ENCODE results near the gene IL18R1.

The IL18R1 gene

DNA sequence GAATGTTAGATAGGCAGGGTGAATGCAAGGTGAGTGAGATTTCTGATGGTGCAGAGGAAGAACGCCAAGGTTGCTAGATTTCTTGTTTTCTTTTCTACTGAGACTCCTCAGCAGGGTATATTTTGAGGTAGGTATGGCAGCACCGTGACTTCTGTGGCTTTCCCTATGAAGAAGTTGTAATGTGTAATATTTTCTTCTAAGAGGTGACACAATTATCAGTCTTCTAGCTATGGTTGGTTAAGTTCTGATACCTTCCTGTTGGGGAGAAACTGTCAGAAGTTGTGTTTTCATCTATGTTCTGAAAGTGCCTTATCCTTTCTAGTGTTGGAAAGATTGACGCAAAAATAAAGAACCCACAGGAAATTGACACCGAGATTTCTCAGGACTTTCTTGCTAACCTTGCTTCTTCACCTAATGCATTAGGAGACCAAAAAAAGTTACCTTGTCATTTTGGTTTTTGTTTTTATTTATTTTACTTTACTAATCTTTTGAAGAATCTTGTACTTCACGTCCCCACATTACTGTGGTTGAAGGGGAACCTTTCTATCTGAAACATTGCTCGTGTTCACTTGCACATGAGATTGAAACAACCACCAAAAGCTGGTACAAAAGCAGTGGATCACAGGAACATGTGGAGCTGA is 11.9 kb downstream of the IL18R1 start:
- TF ChIP-seq, protein P1, sequence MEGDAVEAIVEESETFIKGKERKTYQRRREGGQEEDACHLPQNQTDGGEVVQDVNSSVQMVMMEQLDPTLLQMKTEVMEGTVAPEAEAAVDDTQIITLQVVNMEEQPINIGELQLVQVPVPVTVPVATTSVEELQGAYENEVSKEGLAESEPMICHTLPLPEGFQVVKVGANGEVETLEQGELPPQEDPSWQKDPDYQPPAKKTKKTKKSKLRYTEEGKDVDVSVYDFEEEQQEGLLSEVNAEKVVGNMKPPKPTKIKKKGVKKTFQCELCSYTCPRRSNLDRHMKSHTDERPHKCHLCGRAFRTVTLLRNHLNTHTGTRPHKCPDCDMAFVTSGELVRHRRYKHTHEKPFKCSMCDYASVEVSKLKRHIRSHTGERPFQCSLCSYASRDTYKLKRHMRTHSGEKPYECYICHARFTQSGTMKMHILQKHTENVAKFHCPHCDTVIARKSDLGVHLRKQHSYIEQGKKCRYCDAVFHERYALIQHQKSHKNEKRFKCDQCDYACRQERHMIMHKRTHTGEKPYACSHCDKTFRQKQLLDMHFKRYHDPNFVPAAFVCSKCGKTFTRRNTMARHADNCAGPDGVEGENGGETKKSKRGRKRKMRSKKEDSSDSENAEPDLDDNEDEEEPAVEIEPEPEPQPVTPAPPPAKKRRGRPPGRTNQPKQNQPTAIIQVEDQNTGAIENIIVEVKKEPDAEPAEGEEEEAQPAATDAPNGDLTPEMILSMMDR (IDR thresholded peaks at IDR 0.05; ENCODE audit: control insufficient read depth, insufficient read depth, low read depth, low read length, missing control alignments): no peak
- DNase-seq (ENCODE audit: low read depth): no peak
- H3K4me3 ChIP-seq (ENCODE audit: control insufficient read depth, low read depth, low read length): no peak overlapping the region

- TF ChIP-seq, protein P1 (IDR thresholded peaks at IDR 0.05; ENCODE audit: control insufficient read depth, insufficient read depth, low read depth, low read length, missing control alignments): no peak
- no peak for DNase-seq (ENCODE audit: low read depth)
Measured at GRCh38 chr2:102368461-102369109, 13.0 kb downstream of the IL18R1 start.

DNA sequence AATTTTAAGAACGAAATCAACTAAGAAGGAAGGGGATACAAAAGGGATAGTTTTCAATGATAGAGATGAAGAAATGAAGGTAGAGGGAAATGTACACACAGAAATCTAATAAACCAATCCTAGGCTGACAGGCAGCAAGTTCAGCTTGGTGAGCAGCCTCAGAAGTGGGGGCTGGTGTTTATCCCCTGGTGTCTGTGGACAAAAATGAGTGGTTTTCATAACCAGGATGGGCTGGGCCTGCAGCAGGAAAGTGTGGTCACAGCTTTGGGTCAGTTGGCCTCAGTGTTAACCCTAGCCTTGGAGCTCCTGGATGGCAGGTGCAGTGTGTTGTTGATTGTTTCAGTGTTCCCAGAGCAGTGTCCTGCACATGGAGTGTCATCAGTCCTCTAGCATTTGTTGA is 14.3 kb downstream of the IL18R1 start:
- no peak for DNase-seq (ENCODE audit: low read depth)
- TF ChIP-seq, protein P1 (IDR thresholded peaks at IDR 0.05; ENCODE audit: control insufficient read depth, insufficient read depth, low read depth, low read length, missing control alignments): no peak
- H3K4me3 ChIP-seq (ENCODE audit: control insufficient read depth, low read depth, low read length): no peak overlapping the region

More at GRCh38 chr2:102368461-102369109, 13.0 kb downstream of the IL18R1 start:
- H3K4me3 ChIP-seq (ENCODE audit: control insufficient read depth, low read depth, low read length): no peak overlapping the region

DNA sequence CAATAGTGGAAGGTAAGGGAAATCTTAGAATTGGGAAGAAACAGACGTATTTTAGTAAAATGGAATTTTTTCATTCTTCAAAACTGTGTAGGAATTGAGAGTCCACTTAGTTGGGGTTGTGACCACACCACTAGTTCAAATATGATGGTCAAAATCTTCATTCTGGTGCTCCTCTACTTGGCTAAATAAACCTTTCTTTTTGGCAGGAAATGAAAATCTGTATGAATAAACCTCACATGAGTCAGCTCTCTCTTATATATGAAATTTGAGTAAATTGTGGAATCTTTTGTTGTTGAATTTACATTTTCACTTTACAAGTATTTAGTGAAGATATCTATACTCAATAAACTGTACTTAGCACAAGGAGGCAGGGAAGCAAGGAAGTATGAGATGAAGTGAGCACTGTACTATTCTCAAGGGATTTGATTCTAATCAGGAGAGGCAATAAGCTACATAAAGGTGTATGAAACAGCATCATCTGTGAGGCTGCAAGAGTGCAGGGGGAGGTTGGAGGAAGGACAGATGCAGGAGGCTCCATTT is 20.5 kb downstream of the IL18R1 start:
- TF ChIP-seq, protein P1 (IDR thresholded peaks at IDR 0.05; ENCODE audit: control insufficient read depth, insufficient read depth, low read depth, low read length, missing control alignments): no peak
- DNase-seq (ENCODE audit: low read depth): no peak
- H3K4me3 ChIP-seq (ENCODE audit: control insufficient read depth, low read depth, low read length): no peak overlapping the region

- TF ChIP-seq, protein P1 (IDR thresholded peaks at IDR 0.05; ENCODE audit: control insufficient read depth, insufficient read depth, low read depth, low read length, missing control alignments): no peak
- DNase-seq (ENCODE audit: low read depth): no peak
- H3K4me3 ChIP-seq (ENCODE audit: control insufficient read depth, low read depth, low read length): no peak overlapping the region
Measured at GRCh38 chr2:102383722-102384121, 28.1 kb downstream of the IL18R1 start.

- H3K4me3 ChIP-seq (ENCODE audit: control insufficient read depth, low read depth, low read length): no peak overlapping the region
- TF ChIP-seq, protein P1 (IDR thresholded peaks at IDR 0.05; ENCODE audit: control insufficient read depth, insufficient read depth, low read depth, low read length, missing control alignments): no peak
- no peak for DNase-seq (ENCODE audit: low read depth)
Measured at GRCh38 chr2:102385522-102385921, 29.9 kb downstream of the IL18R1 start.
